ENCODE measurements around the gene LEUTX.

GRCh38 chr19:39825531-39826076 lies 47.0 kb downstream of the LEUTX start:
- TF ChIP-seq POLR2AphosphoS5 (IDR thresholded peaks at IDR 0.05; ENCODE audit: low read depth, low read length) (no peak), POLR2A (IDR thresholded peaks at IDR 0.05; ENCODE audit: low read depth, low read length) (no peak), TAF1 (IDR thresholded peaks at IDR 0.05; ENCODE audit: borderline replicate concordance, low read depth, low read length) (no peak)

Measured in GM12892 (cell line).